GM10847 (cell line): ENCODE results near the gene CDH4.

Experiments used
- POLR2A ChIP-seq: IDR thresholded peaks from 2 replicates; pipeline ENCODE4 v1.6.1; 2011; ENCODE audit not compliant: insufficient read length; ENCODE audit errors: extremely low read depth

The CDH4 gene

GRCh38 chr20:61719691-61720347 lies 467.8 kb downstream of the CDH4 start:
- TF ChIP-seq POLR2A, result no peak

- no peak for TF ChIP-seq POLR2A
These were observed 468.3 kb downstream of the CDH4 start for GRCh38 chr20:61720348-61720696.

DNA sequence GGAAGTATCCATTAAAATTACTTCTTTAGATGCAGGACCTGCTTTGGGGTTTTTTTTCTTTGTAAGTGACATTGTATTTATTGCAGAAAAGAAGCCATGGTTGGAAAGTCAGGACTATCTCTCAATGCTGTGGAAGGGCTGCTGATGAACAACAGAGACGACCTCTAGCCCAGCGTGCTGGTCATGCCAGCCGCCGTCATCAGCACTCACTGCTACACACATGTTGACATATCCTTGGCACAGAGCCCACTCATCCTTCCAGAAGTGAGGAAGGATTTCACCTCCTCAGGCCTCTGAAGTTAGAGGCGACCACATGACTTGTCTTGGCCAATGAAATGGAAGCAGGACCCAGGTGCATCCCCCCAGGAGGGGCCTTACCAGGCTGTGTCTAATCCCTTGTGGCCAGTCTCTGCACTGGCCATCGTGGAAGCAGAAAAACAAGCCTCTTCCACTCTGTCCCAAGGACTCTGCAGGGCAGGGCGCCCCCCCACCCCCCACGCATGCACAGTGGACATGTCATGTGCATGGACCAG lies 470.2 kb downstream of the CDH4 start:
- no peak for TF ChIP-seq POLR2A

- TF ChIP-seq POLR2A, result no peak
These were observed 471.6 kb downstream of the CDH4 start for GRCh38 chr20:61723529-61724257.

DNA sequence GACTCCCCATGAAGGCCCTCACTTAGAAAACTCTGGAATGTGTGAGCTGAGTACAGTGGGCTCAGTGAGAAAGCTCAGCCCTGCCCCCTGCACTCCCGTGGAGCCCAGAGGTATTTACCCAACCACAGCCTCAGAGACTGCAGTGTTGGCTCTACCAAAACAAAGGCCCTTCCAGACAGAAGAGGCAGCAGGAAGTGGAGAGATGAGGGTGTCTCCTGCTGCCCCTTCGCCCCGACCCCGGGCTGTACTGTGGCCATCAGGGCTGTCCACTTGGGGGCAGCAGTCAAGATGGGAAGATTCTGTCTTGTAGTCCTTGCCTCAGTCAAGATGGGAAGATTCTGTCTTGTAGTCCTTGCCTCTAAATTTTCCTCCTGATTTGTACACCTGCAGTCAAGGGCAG lies 472.3 kb downstream of the CDH4 start:
- no peak for TF ChIP-seq POLR2A

DNA sequence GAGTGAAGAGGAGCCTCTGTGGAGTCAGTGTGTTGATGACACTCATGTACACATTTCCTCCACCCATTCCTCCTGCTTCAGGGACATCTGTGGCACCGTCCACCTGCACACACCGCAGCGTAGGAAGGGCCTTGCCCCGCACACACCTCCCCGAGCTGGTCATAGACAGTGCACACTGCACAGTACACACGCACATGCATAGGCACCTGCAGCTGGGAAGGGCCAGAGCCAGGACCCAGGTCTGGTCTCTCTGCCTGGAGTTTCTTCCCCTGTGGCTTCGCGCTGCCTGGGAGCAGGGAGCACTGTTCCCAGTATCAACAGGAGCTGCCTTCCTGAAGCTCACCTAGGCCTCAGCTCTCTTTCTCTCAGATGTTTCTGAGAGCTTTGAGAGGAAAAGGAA lies 473.1 kb downstream of the CDH4 start:
- no peak for TF ChIP-seq POLR2A

- TF ChIP-seq POLR2A, result no peak
These were observed 473.9 kb downstream of the CDH4 start for GRCh38 chr20:61725966-61726365.

DNA sequence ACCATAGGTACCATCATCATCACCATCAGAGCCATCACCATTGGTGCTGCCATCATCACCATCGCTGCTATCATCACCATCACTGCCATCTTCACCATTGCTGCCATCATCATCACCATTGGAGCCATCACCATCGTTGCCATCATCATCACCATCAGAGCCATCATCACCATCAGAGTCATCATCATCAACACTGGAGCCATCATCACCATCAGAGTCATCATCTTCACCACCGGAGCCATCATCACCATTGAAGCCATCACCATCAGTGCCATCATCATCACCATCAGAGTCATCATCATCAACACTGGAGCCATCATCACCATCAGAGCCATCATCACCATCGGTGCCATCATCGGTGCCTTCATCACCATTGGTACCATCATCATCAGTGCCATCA lies 474.9 kb downstream of the CDH4 start:
- no peak for TF ChIP-seq POLR2A

- no peak for TF ChIP-seq POLR2A
These were observed 475.7 kb downstream of the CDH4 start for GRCh38 chr20:61727761-61728160.

DNA sequence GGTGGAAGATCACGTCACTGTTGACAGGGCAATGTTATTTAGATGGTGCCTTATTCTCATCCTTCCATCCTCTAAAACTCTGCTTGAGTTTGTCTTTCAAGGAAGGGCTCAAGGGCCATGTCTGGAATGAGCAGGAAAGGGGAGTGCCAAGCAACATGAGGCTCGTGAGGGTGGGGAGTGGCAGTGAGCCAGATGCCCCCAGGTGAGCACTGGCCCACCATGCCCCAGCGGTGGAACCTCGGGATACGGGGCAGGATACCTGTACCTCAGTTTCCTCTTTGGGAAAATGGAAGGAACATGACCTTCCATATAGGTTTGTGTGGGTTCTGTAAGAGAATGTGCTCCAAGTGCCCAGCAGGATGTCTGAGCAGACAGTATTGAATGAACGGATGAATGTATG lies 476.3 kb downstream of the CDH4 start:
- TF ChIP-seq POLR2A, result no peak

DNA sequence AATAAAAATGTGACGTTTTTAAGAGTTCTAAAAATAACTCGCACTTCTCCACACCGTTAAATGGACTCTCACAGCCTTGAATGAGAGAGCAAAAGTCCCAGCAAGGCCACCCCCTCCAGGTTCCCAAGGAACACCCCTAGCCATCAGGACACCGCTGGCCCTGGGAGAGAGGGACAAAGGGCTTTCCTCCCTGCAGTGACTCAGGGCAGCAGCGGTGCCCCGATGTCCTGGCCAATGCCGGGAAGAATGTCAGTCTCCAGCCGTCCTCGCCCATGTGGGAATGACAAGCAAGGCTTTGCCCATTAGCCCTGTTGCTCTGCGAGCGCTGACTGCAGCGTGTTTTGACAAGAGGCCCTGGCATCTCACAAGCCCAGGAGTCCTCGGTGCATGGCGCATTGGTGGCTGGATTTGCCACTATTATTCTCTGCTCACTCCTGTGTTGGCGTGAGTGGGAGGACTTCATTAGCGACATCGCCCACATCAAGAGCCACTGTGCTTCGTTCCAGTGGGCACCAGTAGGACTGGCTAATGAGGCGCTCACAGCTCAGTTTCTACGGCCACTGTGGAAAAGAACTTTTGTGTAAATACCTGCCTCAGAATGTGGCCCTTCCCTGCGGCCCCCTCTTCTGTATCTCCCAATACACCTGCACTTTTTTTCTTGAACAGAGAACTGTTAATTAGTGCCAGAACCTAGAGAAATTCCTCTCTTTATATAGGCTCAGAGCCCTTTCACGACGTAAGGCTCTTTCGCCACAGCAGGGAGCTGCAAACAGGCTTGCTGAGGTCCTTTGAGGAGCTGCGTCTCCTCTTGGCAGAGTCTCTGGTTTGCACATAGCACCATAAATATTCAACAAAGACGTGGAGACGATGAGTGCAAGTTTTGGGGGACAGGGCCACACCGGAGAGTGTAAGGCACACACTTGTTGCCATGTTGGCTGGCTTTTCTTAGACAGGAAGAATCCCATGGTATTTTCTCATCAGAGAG lies 477.0 kb downstream of the CDH4 start:
- TF ChIP-seq POLR2A, result no peak

DNA sequence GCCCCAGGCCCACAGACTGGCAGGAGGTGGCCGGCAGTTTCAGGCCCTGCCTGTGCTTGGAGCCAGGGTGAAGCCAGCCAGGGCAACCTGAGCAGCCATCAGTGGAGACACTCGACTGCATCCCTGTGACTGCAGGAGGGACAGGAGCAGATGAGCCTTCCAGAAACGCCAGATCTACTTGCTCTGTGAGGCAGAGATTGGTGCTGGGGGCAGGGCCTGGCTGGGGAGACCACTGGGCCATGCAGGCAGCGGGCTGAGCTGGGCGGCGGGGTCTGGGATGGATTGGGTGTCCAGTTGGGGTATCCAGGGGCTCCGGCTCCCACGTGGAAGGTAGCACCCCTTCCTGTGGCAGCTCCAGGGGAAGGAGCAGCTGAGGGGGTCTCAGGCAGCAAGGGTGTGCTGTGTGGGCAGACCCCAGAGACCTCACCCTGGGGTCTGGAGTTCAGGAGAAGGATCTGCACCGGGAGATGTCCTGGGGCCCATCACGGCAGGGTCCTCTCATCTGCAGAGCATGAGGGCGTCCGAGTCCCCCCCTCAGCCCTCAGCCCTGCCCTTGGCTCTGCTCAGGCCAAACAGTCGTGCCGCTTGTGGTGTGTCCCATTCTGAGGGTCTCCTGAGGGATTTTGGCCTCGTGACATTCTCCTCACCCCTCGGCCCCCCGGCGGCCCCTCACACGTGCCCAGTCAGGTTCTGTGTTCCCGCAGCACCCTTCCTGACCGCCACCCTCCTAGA lies 478.7 kb downstream of the CDH4 start:
- no peak for TF ChIP-seq POLR2A

- TF ChIP-seq POLR2A, result no peak
These were observed 479.5 kb downstream of the CDH4 start for GRCh38 chr20:61731363-61732181.
